A549 treated with CpdA at 1 μM for 4 hours (cell line): ENCODE data around the gene TBL3. TPM values are rescaled to one million over a fixed set of nuclear protein-coding genes. Genes with fewer than 3 reads are reported as not detected.

ENCODE experiments used
- total RNA-seq: library from RNA; stranded (reverse); fragments of 200-300 nt; extraction: Qiagen RNA extraction; gene quantifications from 5 replicates; pipeline ENCODE4 v1.2.3, GENCODE V29; 2022; ENCODE audit warnings: low read depth

The TBL3 gene
- 27.7 to 41.2 TPM (median 34.8 TPM) in 5 replicates for total RNA-seq

DNA sequence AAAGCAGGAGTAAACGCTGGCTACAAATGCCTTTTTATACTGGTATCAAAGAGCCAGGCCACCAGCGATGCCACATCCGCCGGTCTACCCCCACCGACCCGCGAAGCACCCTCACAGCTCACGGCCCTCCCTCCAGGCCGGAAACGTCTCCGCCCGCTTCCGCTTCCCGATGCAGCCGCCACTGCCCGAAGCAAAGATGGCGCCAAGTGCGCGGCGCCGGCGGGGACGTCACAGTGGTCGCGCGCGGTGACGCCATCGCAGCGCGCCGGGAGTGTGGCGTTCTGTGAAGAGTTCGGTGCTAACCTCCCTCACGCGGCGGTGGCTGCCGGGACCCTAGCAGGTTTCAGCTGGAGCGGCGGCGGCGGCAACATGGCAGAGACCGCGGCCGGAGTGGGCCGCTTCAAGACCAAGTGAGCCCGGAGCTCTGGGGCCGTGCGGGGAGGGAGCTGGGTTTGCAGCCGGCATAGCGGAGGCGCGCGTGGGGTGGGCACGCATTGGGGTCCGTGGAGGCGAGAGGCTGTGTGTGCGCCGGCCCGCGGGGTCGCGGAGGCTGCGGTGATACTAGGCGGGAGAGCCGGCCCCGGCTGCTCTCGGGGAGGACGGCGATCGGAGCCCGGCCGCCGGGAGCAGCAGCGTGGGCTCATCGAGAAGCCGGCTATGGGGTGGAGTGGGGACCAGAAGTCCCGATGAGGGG, at the start of gene TBL3:
TBL3 (plus strand) TSS at position 258 of the 694 bp plus-strand sequence; CDS start at position 370, 112 bp downstream.

DNA sequence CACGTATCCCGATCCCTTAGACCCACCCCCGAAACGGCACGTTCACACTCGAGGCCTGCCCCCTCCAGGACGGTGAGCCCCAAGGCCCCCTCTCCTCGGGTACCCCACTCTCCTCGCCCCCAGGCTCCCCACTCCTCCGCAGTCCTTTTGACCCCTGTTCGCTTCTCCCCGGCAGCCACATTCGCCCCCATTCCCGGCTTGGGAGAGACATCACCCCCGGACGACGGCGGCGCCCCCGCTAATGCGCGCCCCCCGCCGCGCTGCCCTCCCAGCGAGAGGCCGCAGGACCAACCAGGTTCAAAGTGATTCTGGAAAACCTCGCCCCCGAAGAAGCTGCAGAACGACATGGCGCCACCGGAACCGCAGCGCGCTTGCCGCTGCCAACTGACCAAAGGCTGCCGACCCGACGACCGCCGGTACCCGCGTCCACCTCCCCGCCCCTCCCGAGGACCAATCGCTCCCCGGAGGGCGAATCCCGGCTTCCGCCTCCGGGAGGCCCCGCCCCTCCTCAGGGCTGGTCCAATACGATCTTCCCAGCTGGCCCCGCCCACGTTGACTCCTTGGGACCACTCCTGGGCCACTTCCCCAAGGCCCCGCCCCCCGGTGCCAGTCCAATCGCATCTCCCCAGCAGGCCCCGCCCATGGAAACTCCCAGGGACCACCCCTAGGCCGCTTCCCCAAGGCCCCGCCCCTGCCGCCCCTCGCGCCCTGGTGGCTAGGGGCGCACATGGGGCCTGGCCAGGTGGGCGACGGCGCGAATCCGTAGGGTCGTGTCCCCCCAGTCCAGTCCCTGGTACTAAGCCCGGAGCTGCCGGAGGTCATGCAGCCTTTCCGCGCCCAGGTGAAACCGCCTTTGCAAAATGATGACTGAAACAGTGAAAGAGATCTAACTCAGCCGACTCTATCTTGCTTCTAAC, 28.8 kb upstream of the TBL3 start, which contains the start of gene MSRB1:
MSRB1 (minus strand) TSS at position 390 of the 917 bp plus-strand sequence; CDS start at position 347, 43 bp downstream.

DNA sequence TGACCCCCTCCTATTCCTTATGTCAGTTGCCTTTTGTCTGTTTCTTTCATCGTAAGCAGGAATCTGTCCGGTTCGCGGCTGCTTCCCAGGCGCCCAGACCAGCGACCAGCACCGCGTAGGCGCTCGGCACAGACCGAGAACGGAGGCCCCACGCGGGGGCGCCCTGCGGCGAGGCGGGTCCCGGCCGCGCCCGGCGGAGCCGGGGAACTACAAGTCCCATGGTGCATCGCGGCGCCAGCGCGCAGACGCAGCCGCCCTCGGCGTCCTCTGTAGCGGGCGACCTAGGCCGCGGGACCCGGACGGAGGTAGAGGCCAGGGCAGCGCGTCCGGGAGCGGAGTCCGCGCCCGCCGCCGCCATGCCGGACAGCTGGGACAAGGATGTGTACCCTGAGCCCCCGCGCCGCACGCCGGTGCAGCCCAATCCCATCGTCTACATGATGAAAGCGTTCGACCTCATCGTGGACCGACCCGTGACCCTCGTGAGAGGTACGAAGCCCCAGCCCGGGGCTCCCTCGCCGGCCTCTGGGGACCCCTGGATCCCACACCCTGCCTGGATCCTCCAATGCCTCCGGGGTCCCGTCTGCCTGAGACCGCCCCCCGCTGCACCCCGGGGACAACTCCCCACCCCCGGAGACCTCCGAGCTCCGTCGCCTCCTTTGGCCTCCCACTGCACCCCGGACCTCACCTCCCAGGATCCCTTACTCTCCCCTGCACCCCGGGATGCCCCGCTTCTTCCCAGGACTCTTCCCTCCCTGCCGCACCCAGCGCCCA, 12.4 kb upstream of the TBL3 start, which contains the start of gene NDUFB10:
NDUFB10 (plus strand) TSS at position 270 of the 771 bp plus-strand sequence; CDS start at position 357, 87 bp downstream.

DNA sequence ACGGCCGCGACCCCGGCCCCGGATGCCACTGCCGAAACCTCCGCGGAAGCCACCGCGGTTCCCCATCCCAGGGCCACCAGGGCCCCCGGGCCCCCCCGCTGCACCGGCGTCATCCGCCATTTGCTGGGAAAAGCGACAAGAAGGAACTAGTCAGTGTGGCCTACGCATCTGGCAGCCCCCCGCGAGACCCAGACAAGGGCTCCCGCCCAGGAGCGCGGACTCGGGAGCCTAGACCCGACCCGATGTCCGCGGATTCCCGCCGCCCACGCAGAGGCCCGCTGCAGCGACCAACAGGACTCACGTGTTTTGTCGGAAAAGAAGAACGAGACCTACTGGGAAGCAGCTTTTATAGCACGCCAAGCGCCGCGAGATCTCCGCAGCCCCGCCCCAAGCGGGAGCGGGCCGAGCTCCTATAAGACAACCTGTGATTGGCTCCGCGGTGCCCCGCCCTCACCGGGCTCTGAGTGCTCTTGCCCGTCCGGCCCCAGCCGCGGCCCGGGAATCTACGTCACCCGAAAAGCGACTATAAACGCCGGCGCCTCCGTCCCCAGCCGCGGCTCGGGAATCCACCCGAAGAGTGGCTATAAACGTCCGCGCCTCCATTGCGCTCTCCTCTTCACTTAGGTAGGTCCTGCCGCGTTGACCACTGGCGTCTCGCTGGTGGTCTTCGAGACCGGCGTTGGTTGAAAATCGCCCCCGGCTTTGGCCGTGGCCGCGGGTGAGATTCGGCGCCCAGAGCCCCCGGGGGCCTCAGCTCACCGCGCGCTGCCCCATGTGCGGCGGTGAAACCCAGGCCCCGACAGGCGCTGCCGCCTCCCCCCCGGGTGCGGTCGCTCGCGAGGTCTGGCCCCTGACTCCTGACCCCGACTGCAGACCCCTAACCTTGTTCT, 7.1 kb upstream of the TBL3 start, which contains the start of gene RPS2:
RPS2 (minus strand) TSS at position 321 of the 890 bp plus-strand sequence; CDS start at position 120, 201 bp downstream.

DNA sequence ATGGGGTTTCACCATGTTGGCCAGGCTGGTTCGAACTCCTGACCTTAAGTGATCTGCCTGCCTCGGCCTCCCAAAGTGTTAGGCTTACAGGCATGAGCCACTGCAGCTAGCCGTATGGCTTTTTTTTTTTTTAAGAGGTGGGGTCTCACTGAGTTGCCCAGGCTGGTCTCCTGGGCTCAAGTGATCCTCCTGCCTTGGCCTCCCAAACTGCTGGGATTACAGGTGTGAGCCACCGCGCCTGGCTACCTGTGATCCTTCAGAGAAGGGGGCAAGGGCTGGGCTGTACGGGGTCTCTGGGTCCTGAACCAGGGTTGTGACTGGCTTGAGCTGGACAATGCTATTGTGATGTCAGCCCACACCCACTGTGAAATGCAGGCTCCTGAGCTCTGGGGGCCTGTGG, 5.4 kb upstream of the TBL3 start, which contains the start of gene RNF151:
RNF151 (plus strand) TSS at position 397 of the 400 bp plus-strand sequence. CDS start 26 bp downstream, outside the sequence.

DNA sequence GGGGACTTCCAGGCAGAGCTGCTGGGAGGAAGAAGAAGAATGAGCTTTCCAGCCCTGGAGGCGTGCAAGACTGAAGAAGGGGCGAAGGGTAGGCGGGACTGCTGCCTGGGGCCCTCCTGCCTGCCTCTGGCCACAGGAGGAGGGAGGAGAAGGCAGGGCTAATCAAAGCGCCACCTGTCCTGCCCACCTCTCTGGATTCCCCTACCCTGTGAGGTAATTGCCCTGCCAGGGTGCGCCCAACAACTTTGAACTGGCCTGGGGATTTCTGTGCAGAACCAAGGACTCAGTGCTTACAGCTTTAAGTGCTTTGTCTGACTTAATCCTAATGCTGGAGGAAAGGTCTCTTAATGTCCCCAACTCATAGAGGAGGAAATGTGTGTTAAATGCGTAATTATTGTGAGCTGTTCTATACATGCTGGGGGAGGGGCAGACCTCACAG, 9.6 kb downstream of the TBL3 start, which contains the start of gene NOXO1:
NOXO1 (minus strand) TSS at position 72 of the 439 bp plus-strand sequence. CDS start 290 bp downstream, outside the sequence.

DNA sequence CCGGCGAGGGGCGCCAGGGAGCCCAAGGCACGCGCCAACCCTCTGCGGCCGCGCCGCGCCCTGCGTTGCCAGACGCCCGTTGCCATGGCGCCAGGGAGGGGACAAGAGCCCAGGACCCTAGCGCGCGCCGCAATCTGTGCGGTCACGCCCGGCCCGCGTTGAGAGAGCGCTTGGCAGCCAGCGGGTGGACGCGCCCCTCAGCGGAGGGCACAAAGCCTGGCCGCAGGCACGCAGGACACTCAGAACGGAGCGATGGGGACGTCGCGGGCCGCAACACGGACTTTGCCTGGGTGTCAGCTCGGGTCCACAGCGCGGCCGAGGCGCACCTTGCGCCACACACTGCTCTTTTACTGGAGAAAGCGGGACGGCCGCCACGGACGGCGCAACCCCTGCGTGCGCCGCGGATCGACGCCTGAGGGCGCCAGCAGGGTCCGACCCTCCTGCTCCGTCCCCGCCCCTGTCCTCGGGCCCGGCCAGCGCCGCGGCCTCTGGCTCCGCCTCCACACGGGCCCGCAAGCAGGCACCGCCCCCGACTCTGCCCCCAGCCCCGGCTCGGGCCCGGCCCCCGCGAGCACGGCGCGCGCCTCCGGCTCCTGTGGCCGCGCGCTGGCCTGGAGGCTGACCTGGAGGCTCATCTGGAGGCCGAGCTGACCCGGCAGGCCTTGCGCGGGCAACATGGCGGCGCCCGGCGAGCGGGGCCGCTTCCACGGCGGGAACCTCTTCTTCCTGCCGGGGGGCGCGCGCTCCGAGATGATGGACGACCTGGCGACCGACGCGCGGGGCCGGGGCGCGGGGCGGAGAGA, 11.9 kb downstream of the TBL3 start, which contains the start of gene GFER:
GFER (plus strand) TSS at position 650 of the 803 bp plus-strand sequence; CDS start at position 676, 26 bp downstream.

DNA sequence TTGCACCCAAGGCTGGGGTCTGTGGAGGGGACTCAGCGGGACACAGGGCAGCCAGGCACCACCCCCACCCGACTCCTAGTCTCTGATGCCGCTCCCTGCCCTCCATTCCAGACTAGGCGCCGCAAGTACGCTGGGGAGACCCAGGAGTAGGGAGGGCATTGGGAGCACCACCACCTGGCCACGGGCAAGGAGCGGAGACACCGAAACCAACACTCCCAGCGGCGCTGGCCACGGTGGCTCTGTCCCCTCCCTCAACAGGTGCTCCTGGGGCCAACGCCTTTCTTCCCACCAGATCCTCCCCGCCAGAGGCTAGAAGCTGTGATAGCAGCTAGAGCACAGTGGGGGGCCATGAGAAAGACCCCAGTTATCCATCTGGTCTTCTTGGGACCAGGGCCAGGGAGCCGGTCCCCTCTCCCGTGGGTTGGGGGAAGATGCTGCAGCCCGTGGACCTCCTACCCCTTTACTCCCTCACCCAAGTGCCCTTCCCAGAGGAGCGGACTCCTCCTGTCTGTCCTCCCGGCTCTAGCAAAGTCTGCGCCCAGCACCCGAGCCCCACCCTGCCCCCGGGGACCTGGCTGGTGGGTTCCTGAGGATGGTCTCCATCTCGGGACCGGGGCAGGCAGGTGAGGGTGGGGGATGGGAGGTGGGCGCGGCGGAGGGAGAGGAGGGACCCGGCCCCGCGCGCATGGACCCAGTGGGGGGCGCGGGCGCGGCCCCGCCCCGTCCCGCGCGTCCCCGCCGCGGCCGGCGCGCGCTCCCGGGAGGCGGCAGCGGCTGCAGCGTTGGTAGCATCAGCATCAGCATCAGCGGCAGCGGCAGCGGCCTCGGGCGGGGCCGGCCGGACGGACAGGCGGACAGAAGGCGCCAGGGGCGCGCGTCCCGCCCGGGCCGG, 17.6 kb downstream of the TBL3 start, which contains the start of gene SYNGR3:
SYNGR3 (plus strand) TSS at position 762 of the 892 bp plus-strand sequence. CDS start 133 bp downstream, outside the sequence.

DNA sequence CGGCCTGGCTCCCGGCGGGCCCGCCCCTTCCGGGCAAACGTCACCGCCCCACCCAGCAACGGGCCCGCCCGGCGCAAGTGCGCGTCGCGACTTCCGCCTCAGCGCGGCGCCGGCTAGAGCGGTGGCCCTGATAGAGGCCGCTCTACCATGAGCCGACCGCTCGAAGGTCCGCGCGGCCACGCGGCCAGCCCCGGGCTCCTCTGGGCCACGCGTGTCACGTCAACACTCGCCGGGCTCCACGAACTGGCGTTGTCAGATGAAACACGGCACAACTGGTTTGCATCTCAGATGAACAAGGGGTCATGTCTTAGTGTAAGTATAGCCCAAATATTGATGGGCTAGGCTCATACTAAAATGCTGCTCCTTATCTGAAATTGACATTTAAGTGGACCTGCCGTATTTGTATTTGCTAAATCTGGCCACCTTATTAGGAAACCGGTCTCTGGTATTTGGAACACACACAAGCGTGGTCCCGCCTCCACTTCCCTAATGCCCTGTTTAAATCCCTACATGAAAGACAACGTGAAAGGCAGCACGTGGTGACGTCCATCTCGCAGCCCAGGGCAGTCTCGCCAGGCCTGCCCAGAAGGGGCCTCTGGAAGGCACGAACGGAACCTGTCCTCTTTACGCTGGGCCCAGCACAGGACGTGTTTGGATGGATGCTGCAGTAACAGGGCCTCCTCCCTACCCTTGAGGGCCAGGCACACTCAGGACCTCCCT, 38.1 kb downstream of the TBL3 start, which contains the start of gene ZNF598:
ZNF598 (minus strand) TSS at position 31 of the 720 bp plus-strand sequence.

DNA sequence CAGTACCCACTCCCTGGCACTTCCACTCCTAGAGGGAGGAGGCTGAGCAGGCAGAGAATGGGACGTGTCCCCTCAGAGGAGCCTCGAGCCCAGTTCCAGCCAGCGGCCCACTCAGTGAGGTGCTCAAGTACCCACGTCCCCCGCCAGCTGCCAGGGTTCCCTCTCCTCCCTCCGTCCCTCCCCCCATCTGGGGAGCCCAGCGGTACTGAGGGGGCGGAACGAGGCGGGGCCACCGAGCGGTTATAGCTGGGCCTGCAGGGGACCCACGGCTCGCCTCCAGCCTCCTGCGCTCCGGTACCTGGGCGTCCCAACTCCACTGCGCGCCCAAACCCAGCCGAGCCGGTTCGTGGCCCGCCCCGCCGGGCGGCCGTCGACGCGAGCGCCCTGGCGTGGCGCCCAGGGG, 47.7 kb downstream of the TBL3 start, which contains the start of gene NPW:
NPW (plus strand) TSS at position 268 of the 403 bp plus-strand sequence.

DNA sequence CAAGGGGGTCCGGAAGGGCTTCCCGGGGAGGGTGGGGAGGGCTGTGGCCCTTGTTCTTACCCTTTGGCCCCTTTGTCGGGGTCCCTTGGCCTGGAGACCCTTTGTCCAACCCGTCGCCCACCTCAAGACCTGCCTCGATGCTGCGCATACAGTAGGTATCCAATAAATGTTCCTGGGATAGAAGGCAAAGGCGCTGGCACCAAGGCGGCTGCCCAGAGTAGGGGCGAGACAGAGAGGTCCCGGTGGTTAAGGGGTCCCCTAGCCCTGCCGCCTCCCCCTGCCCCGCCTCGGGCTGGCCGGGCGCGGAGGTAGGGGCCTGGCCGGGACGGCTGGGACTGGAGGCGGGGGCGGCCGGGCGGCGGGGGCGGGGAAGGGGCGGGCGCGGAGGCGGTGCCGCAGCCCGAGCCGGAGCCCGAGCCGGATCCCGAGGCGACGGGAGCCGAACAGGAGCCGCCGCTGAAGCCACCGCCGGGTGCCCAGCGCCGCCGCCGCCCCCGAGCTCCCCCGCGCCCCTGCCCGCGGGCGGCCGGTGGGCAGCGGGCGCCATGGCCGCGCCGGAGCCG, 54.7 kb downstream of the TBL3 start, which contains the start of gene NHERF2:
NHERF2 (plus strand) TSS at position 442 of the 563 bp plus-strand sequence; CDS start at position 546, 104 bp downstream.

Other genes with a start within 250 kb of the TBL3 start
- gene NME3, start 200.5 kb upstream of the TBL3 start, total RNA-seq = 25.3 to 62.4 TPM (median 54.1 TPM) in 5 replicates
- 7.4 to 11.9 TPM (median 9.4 TPM) in 5 replicates for gene EME2, start 199.2 kb upstream of the TBL3 start, total RNA-seq
- 159 to 264 TPM (median 239 TPM) in 5 replicates for gene MRPS34, start 198.9 kb upstream of the TBL3 start, total RNA-seq
- 15.8 to 27.6 TPM (median 22.9 TPM) in 5 replicates for gene SPSB3, start 189.5 kb upstream of the TBL3 start, total RNA-seq
- gene NUBP2, start 189.1 kb upstream of the TBL3 start, total RNA-seq = 54.3 to 94.0 TPM (median 82.4 TPM) in 5 replicates
- gene IGFALS, start 178.3 kb upstream of the TBL3 start, total RNA-seq = 0.08 to 0.09 TPM in 2 of 5 replicates, not detected in the others
- gene HAGH, start 145.2 kb upstream of the TBL3 start, total RNA-seq = 57.1 to 73.9 TPM (median 66.5 TPM) in 5 replicates
- 41.5 to 50.7 TPM (median 48.3 TPM) in 5 replicates for gene FAHD1, start 144.8 kb upstream of the TBL3 start, total RNA-seq
- gene MEIOB, start 99.9 kb upstream of the TBL3 start, total RNA-seq = 1.5 to 3.1 TPM (median 1.7 TPM) in 5 replicates
- gene HS3ST6, start 53.6 kb upstream of the TBL3 start, total RNA-seq = 1.9 to 3.7 TPM (median 3.2 TPM) in 5 replicates
- 24.4 to 35.7 TPM (median 31.6 TPM) in 5 replicates for gene MSRB1, start 28.9 kb upstream of the TBL3 start, total RNA-seq
- gene RPL3L, start 17.4 kb upstream of the TBL3 start, total RNA-seq = 0.05 TPM in 1 of 5 replicates, not detected in the others
- 247 to 298 TPM (median 257 TPM) in 5 replicates for gene NDUFB10, start 12.5 kb upstream of the TBL3 start, total RNA-seq
- 3,412 to 5,470 TPM (median 5,215 TPM) in 5 replicates for gene RPS2, start 7.2 kb upstream of the TBL3 start, total RNA-seq
- gene RNF151, start 5.2 kb upstream of the TBL3 start, total RNA-seq = not detected in 5 replicates
- gene NOXO1, start 9.4 kb downstream of the TBL3 start, total RNA-seq = 0.12 to 0.33 TPM (median 0.25 TPM) in 4 of 5 replicates, not detected in the other
- 22.5 to 42.5 TPM (median 40.1 TPM) in 5 replicates for gene GFER, start 12.1 kb downstream of the TBL3 start, total RNA-seq
- gene SYNGR3, start 17.9 kb downstream of the TBL3 start, total RNA-seq = 6.3 to 8.3 TPM (median 6.5 TPM) in 5 replicates
- gene ZNF598, start 37.8 kb downstream of the TBL3 start, total RNA-seq = 45.0 to 61.1 TPM (median 54.0 TPM) in 5 replicates
- gene NPW, start 47.7 kb downstream of the TBL3 start, total RNA-seq = 0.79 to 1.5 TPM (median 1.2 TPM) in 4 of 5 replicates, not detected in the other
- gene NHERF2, start 54.8 kb downstream of the TBL3 start, total RNA-seq = 40.0 to 59.6 TPM (median 58.2 TPM) in 5 replicates
- 32.1 to 53.3 TPM (median 41.7 TPM) in 5 replicates for gene NTHL1, start 75.8 kb downstream of the TBL3 start, total RNA-seq
- gene TSC2, start 75.9 kb downstream of the TBL3 start, total RNA-seq = 31.5 to 46.9 TPM (median 33.4 TPM) in 5 replicates
- gene PKD1, start 163.8 kb downstream of the TBL3 start, total RNA-seq = 40.0 to 54.4 TPM (median 50.1 TPM) in 5 replicates
- 1.8 to 4.3 TPM (median 4.1 TPM) in 5 replicates for gene RAB26, start 176.6 kb downstream of the TBL3 start, total RNA-seq
- gene TRAF7, start 183.7 kb downstream of the TBL3 start, total RNA-seq = 42.3 to 59.0 TPM (median 51.2 TPM) in 5 replicates
- 0.44 to 3.9 TPM (median 0.57 TPM) in 5 replicates for gene CASKIN1, start 224.6 kb downstream of the TBL3 start, total RNA-seq
- 40.2 to 59.3 TPM (median 49.5 TPM) in 5 replicates for gene MLST8, start 233.4 kb downstream of the TBL3 start, total RNA-seq
- gene BRICD5, start 238.8 kb downstream of the TBL3 start, total RNA-seq = 4.4 to 7.2 TPM (median 5.3 TPM) in 5 replicates
- gene PGP, start 242.8 kb downstream of the TBL3 start, total RNA-seq = 15.8 to 34.8 TPM (median 32.5 TPM) in 5 replicates